NCI-H1092 treated with DMSO at 0.1 percent for 48 hours (cell line): ENCODE data around the gene CDH11.

Source experiments
- DNase-seq: peaks from one replicate; lab custom pipeline; 2025; lab: John Stamatoyannopoulos, UW

The CDH11 gene

GRCh38 chr16:65121870-65122723 is at the start of gene CDH11:
CDH11 (minus strand) TSS chr16:65122063; CDS start chr16:65004869, 117,194 bp downstream.
- peak; percentile 18 for DNase-seq

- no peak for DNase-seq
These were observed 32.5 kb upstream of the CDH11 start for GRCh38 chr16:65154321-65154720.

- no peak for DNase-seq
These were observed 31.7 kb upstream of the CDH11 start for GRCh38 chr16:65153365-65154105.

GRCh38 chr16:65148804-65149203 is 26.9 kb upstream of the CDH11 start:
- no peak for DNase-seq

GRCh38 chr16:65142276-65142675 is 20.4 kb upstream of the CDH11 start:
- no peak for DNase-seq

- DNase-seq: no peak
These were observed 14.8 kb upstream of the CDH11 start for GRCh38 chr16:65136681-65137080.

GRCh38 chr16:65126845-65127624 is 5.2 kb upstream of the CDH11 start:
- DNase-seq: no peak

- no peak for DNase-seq
These were observed 4.0 kb upstream of the CDH11 start for GRCh38 chr16:65125871-65126270.

GRCh38 chr16:65125322-65125721 is 3.5 kb upstream of the CDH11 start:
- no peak for DNase-seq

- no peak for DNase-seq
These were observed 2.7 kb upstream of the CDH11 start for GRCh38 chr16:65124596-65124995.

- DNase-seq: no peak
These were observed 2.3 kb upstream of the CDH11 start for GRCh38 chr16:65124212-65124548.

GRCh38 chr16:65123396-65124211 is 1.7 kb upstream of the CDH11 start:
- DNase-seq: no peak

GRCh38 chr16:65122724-65123395 is 997 bp upstream of the CDH11 start:
- peak; percentile 28 for DNase-seq

GRCh38 chr16:65120831-65121721 is 787 bp downstream of the CDH11 start:
- DNase-seq: peak; percentile 23

GRCh38 chr16:65120461-65120830 is 1.4 kb downstream of the CDH11 start:
- no peak for DNase-seq

- DNase-seq: no peak
These were observed 1.9 kb downstream of the CDH11 start for GRCh38 chr16:65119901-65120401.

- no peak for DNase-seq
These were observed 2.4 kb downstream of the CDH11 start for GRCh38 chr16:65119435-65119834.

GRCh38 chr16:65118871-65119270 is 3.0 kb downstream of the CDH11 start:
- no peak for DNase-seq

GRCh38 chr16:65117811-65118448 is 3.9 kb downstream of the CDH11 start:
- peak; percentile 72 for DNase-seq
